Nephron progenitor cell (in vitro differentiated cells): ENCODE measurements around the gene FAM89A.
A peak's percentile ranks its signal among the peaks of the same experiment; 100 is the strongest.
"Not testable (repeated sequence)": the region's sequence is repeated elsewhere in the genome, so short reads cannot be mapped to it uniquely, and the experiment has no call there.

Experiments used
- DNase-seq: peaks from one replicate; pipeline ENCODE4 v3.0.0; 2021
- H3K27ac Mint-ChIP-seq: 2 replicates; pipeline ENCODE4 v1.8.0; 2021; ENCODE audit warnings: mild to moderate bottlenecking, moderate library complexity, mixed read lengths
- H3K27me3 Mint-ChIP-seq: 2 replicates; pipeline ENCODE4 v1.8.0; 2021; ENCODE audit warnings: mild to moderate bottlenecking, low read depth, mixed read lengths; ENCODE audit not compliant: poor library complexity
- H3K36me3 Mint-ChIP-seq: 2 replicates; pipeline ENCODE4 v1.8.0; 2021; ENCODE audit warnings: low read depth, mixed read lengths
- H3K4me1 Mint-ChIP-seq: 2 replicates; pipeline ENCODE4 v1.8.0; 2021; ENCODE audit warnings: mixed read lengths
- H3K4me3 Mint-ChIP-seq: 2 replicates; pipeline ENCODE4 v1.8.0; 2021; ENCODE audit warnings: mild to moderate bottlenecking, moderate library complexity, mixed read lengths
- H3K9me3 Mint-ChIP-seq: 2 replicates; pipeline ENCODE4 v1.8.0; 2021; ENCODE audit warnings: mild to moderate bottlenecking, moderate library complexity, mixed read lengths
- CTCF ChIP-seq: fragments of 200-600 bp; sonication (generic); IDR thresholded peaks from 2 replicates; pipeline ENCODE4 v1.5.0; 2021; ENCODE audit warnings: antibody characterized with exemption

FAM89A gene

GRCh38 chr1:231046730-231047395 lies 6.8 kb upstream of the FAM89A start:
- TF ChIP-seq CTCF, result no peak
- H3K36me3 Mint-ChIP-seq, result no peaks in the 10 kb centered on the region
- H3K4me1 Mint-ChIP-seq, result no peaks in the 10 kb centered on the region
- H3K27ac Mint-ChIP-seq, result no peak overlapping the region
- H3K9me3 Mint-ChIP-seq, result peaks cover 18% of the 10 kb centered on the region
- H3K4me3 Mint-ChIP-seq, result no peak overlapping the region
- no peak for DNase-seq
- peaks cover 99% of the 10 kb centered on the region for H3K27me3 Mint-ChIP-seq

DNA sequence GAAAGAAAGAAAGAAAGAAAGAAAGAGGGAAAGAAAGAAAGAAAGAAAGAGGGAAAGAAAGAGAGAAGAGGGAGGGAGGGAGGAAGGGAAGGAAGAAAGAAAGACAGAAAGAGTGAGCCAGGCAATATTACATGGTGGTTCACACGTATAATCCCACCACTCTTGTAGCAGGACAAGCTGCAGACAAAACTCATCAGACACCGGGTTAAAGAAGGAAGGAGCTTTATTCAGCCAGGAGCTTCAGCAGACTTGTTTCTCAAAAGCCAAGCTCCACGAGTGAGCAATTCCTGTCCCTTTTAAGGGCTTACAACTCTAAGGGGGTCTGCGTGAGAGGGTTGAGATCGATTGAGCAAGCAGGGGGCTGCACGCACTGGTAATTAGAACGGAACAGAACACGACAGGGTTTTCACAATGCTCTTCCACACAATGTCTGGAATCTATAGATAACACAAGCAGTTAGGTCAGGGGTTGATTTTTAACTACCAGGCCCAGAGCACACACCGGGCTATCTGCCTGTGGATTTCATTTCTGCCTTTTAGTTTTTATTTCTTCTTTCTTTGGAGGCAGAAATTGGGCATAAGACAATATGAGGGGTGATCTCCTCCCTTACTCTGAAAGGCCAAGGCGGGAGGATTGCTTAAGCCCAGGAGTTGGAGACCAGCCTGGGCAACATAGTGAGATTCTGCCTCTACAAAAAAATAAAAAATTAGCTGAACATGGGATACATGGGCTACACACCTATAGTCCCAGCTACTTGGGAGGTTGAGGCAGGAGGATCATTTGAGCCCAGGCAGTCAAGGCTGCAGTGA lies 6.1 kb upstream of the FAM89A start:
- not testable (repeated sequence) for H3K36me3 Mint-ChIP-seq, H3K4me3 Mint-ChIP-seq, DNase-seq, H3K27ac Mint-ChIP-seq, H3K4me1 Mint-ChIP-seq
- H3K27me3 Mint-ChIP-seq, result peaks cover 100% of the 10 kb centered on the region
- H3K9me3 Mint-ChIP-seq, result peaks cover 18% of the 10 kb centered on the region

- Mint-ChIP-seq H3K36me3 (no peaks in the 10 kb centered on the region), H3K4me3 (no peak overlapping the region), H3K27me3 (peaks cover 100% of the 10 kb centered on the region), H3K27ac (no peak overlapping the region), H3K4me1 (peaks cover 5% of the 10 kb centered on the region), H3K9me3 (peaks cover 18% of the 10 kb centered on the region)
- DNase-seq, result no peak
- TF ChIP-seq CTCF, result no peak
Measured at GRCh38 chr1:231045286-231045685, 5.2 kb upstream of the FAM89A start.

DNA sequence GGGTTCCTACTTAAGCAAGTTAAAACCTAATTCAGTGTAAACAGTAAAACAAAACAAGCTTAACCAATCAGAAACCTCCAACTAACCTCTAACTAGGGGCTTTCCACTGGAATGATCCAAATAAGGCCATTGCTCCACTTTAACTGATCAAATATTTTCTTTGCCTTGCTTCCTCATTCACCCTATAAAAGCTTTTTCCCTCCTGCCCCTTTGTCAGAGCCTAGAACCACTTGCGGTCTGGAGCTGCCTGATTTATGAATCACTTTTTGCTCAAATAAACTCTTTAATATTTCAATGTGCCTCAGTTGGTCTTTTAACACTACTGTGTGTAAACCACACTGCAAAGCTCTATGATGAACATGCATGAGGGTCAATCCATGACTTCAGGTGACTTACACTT lies 4.5 kb upstream of the FAM89A start:
- TF ChIP-seq CTCF, result no peak
- peaks cover 18% of the 10 kb centered on the region for H3K9me3 Mint-ChIP-seq
- DNase-seq, result no peak
- peaks cover 94% of the 10 kb centered on the region for H3K27me3 Mint-ChIP-seq
- H3K27ac Mint-ChIP-seq, result no peak overlapping the region
- H3K4me3 Mint-ChIP-seq, result no peak overlapping the region
- no peaks in the 10 kb centered on the region for H3K36me3 Mint-ChIP-seq
- peaks cover 5% of the 10 kb centered on the region for H3K4me1 Mint-ChIP-seq

- Mint-ChIP-seq H3K4me3 (peak overlapping the region; percentile 68), H3K27me3 (peaks cover 86% of the 10 kb centered on the region), H3K27ac (no peak overlapping the region)
Measured at GRCh38 chr1:231041719-231042261, 1.7 kb upstream of the FAM89A start.

More at GRCh38 chr1:231041719-231042261, 1.7 kb upstream of the FAM89A start:
- peaks cover 23% of the 10 kb centered on the region for H3K4me1 Mint-ChIP-seq
- H3K9me3 Mint-ChIP-seq, result peaks cover 27% of the 10 kb centered on the region
- H3K36me3 Mint-ChIP-seq, result peaks cover 9% of the 10 kb centered on the region
- TF ChIP-seq CTCF, result no peak
- DNase-seq, result no peak
